SK-N-SH treated with all-trans-retinoic acid at 6 μM for 48 hours (cell line): ENCODE data around the gene NFKBIA.
"Not testable (repeated sequence)": the region's sequence is repeated elsewhere in the genome, so short reads cannot be mapped to it uniquely, and the experiment has no call there.

Source experiments
- ATAC-seq: fragments of 200-7000 bp; cut with Tn5 transposase; 3 replicates; pipeline ENCODE4 v1.9.1; 2020; ENCODE audit warnings: mild to moderate bottlenecking, moderate library complexity
- ARNTL ChIP-seq: fragments of 450-650 bp; formaldehyde crosslinking; IDR thresholded peaks from 2 replicates; pipeline ENCODE4 v1.5.0; 2020; ENCODE audit warnings: low read depth, mild to moderate bottlenecking, moderate library complexity, borderline replicate concordance
- BACH2 ChIP-seq: fragments of 250-450 bp; sonication (Bioruptor Pico); IDR thresholded peaks from 2 replicates; pipeline ENCODE4 v1.9.0; 2021; ENCODE audit warnings: mild to moderate bottlenecking, borderline replicate concordance
- CREB5 ChIP-seq: fragments of 250-450 bp; sonication (Bioruptor Pico); IDR thresholded peaks from 2 replicates; pipeline ENCODE4 v1.5.1; 2020; ENCODE audit warnings: low read depth, mild to moderate bottlenecking, moderate library complexity
- CSDC2 ChIP-seq: fragments of 250-450 bp; sonication (Bioruptor Pico); IDR thresholded peaks from 2 replicates; pipeline ENCODE4 v1.5.0; 2020; ENCODE audit warnings: mild to moderate bottlenecking, moderate library complexity
- CSRNP3 ChIP-seq: fragments of 250-450 bp; sonication (Bioruptor Pico); IDR thresholded peaks from 2 replicates; pipeline ENCODE4 v1.5.1; 2021; ENCODE audit warnings: mild to moderate bottlenecking, moderate library complexity
- ESRRG ChIP-seq: fragments of 250-450 bp; sonication (Bioruptor Pico); IDR thresholded peaks from 2 replicates; pipeline ENCODE4 v1.6.1; 2021; ENCODE audit warnings: mild to moderate bottlenecking
- GLIS3 ChIP-seq: fragments of 250-450 bp; sonication (Bioruptor Pico); IDR thresholded peaks from 2 replicates; pipeline ENCODE4 v1.5.0; 2020; ENCODE audit warnings: mild to moderate bottlenecking, moderate library complexity
- ISL1 ChIP-seq: fragments of 250-450 bp; sonication (Bioruptor Pico); IDR thresholded peaks from 2 replicates; pipeline ENCODE4 v2.1.2; 2022; ENCODE audit warnings: mild to moderate bottlenecking, moderate library complexity
- OSR1 ChIP-seq: fragments of 250-450 bp; sonication (Bioruptor Pico); IDR thresholded peaks from 2 replicates; pipeline ENCODE4 v1.8.0; 2022; ENCODE audit warnings: moderate library complexity, mild to moderate bottlenecking, inconsistent platforms
- PATZ1 ChIP-seq: fragments of 250-450 bp; sonication (Bioruptor Pico); IDR thresholded peaks from 2 replicates; pipeline ENCODE4 v1.8.0; 2020; ENCODE audit warnings: mild to moderate bottlenecking, moderate library complexity, borderline replicate concordance
- POU6F1 ChIP-seq: fragments of 250-450 bp; sonication (Bioruptor Pico); IDR thresholded peaks from 2 replicates; pipeline ENCODE4 v1.8.0; 2021; ENCODE audit warnings: low read depth, mild to moderate bottlenecking, moderate library complexity, borderline replicate concordance
- SNAI2 ChIP-seq: fragments of 250-450 bp; sonication (Bioruptor Pico); IDR thresholded peaks from 2 replicates; pipeline ENCODE4 v1.5.0; 2020; ENCODE audit warnings: mild to moderate bottlenecking, moderate library complexity
- TCF4 ChIP-seq: fragments of 250-450 bp; sonication (Bioruptor Pico); IDR thresholded peaks from 2 replicates; pipeline ENCODE4 v1.8.0; 2021; ENCODE audit warnings: mild to moderate bottlenecking, moderate library complexity, borderline replicate concordance
- TOX ChIP-seq: fragments of 250-450 bp; sonication (Bioruptor Pico); IDR thresholded peaks from 2 replicates; pipeline ENCODE4 v1.8.0; 2021; ENCODE audit warnings: mild to moderate bottlenecking, moderate library complexity, borderline replicate concordance
- TSHZ2 ChIP-seq: fragments of 250-450 bp; sonication (Bioruptor Pico); IDR thresholded peaks from 2 replicates; pipeline ENCODE4 v1.5.0; 2020; ENCODE audit warnings: mild to moderate bottlenecking, moderate library complexity
- ZC3H10 ChIP-seq: fragments of 250-450 bp; sonication (Bioruptor Pico); IDR thresholded peaks from 2 replicates; pipeline ENCODE4 v1.5.1; 2021; ENCODE audit warnings: mild to moderate bottlenecking, moderate library complexity
- ZFP30 ChIP-seq: fragments of 450-650 bp; formaldehyde crosslinking; IDR thresholded peaks from 2 replicates; pipeline ENCODE4 v1.5.0; 2022; ENCODE audit warnings: mild to moderate bottlenecking, moderate library complexity
- ZNF565 ChIP-seq: fragments of 450-650 bp; formaldehyde crosslinking; conservative IDR thresholded peaks from 2 replicates; pipeline ENCODE4 v1.5.0; 2020; ENCODE audit warnings: low read depth, mild to moderate bottlenecking, moderate library complexity
- ZNF70 ChIP-seq: fragments of 450-650 bp; formaldehyde crosslinking; IDR thresholded peaks from 2 replicates; pipeline ENCODE4 v1.5.0; 2020; ENCODE audit warnings: mild to moderate bottlenecking, moderate library complexity
- ZNF8 ChIP-seq: fragments of 450-650 bp; formaldehyde crosslinking; IDR thresholded peaks from 2 replicates; pipeline ENCODE4 v1.5.0; 2020; ENCODE audit warnings: mild to moderate bottlenecking, moderate library complexity

NFKBIA gene

GRCh38 chr14:35374263-35374712 is 30.3 kb downstream of the NFKBIA start (continued):
- TF ChIP-seq PATZ1 (CRISPR knock-in tag) (no peak), SNAI2 (no peak), CSRNP3 (CRISPR knock-in tag) (no peak)

- ATAC-seq = not testable (repeated sequence)
Observed at GRCh38 chr14:35373208-35373607, 31.3 kb downstream of the NFKBIA start.

- no peak for ATAC-seq
- TF ChIP-seq POU6F1 (no peak), SNAI2 (no peak), CSDC2 (no peak), BACH2 (CRISPR knock-in tag) (no peak), TCF4 (CRISPR knock-in tag) (no peak), PATZ1 (CRISPR knock-in tag) (no peak), ZNF565 (CRISPR knock-in tag) (no peak), CSRNP3 (CRISPR knock-in tag) (no peak), ESRRG (CRISPR knock-in tag) (no peak), TSHZ2 (CRISPR knock-in tag) (no peak), ZNF70 (CRISPR knock-in tag) (no peak), TOX (CRISPR knock-in tag) (no peak), OSR1 (CRISPR knock-in tag) (no peak), CREB5 (CRISPR knock-in tag) (no peak)
Observed at GRCh38 chr14:35370969-35371368, 33.6 kb downstream of the NFKBIA start.

- ATAC-seq = no peak
- TF ChIP-seq ESRRG (CRISPR knock-in tag) (no peak), ZNF8 (no peak), ZC3H10 (no peak), GLIS3 (CRISPR knock-in tag) (no peak), ARNTL (CRISPR knock-in tag) (no peak), ZNF565 (CRISPR knock-in tag) (no peak), ISL1 (CRISPR knock-in tag) (no peak), TOX (CRISPR knock-in tag) (no peak), PATZ1 (CRISPR knock-in tag) (no peak), SNAI2 (no peak), ZNF70 (CRISPR knock-in tag) (no peak), CSDC2 (no peak), BACH2 (CRISPR knock-in tag) (no peak), ZFP30 (CRISPR knock-in tag) (no peak)
Observed at GRCh38 chr14:35369701-35370191, 34.8 kb downstream of the NFKBIA start.
